Measurements from ENCODE around the gene RAPGEF6. TPM values are rescaled to one million over a fixed set of nuclear protein-coding genes. Genes with fewer than 3 reads are reported as not detected.
A peak's percentile ranks its signal among the peaks of the same experiment; 100 is the strongest.
"Not testable (repeated sequence)": the region's sequence is repeated elsewhere in the genome, so short reads cannot be mapped to it uniquely, and the experiment has no call there.

Gene RAPGEF6
- total and polyA plus RNA-seq, 3 experiments from 2014 or later = 25.9 to 29.2 (median 27.9) TPM

GRCh38 chr5:131607903-131608540 is 27.0 kb downstream of the RAPGEF6 start:
- Histone ChIP-seq H3K27ac (ENCODE audit: low read depth, low read length) (no peak overlapping the region), H3K4me3 (ENCODE audit: low read length) (no peak overlapping the region), H3K36me3 (ENCODE audit: insufficient read depth, low read length) (no peaks in the 10 kb centered on the region), H3K4me1 (ENCODE audit: insufficient read depth, low read length) (peaks cover 34% of the 10 kb centered on the region), H3K9me3 (ENCODE audit: low read length) (no peaks in the 10 kb centered on the region), H3K27me3 (ENCODE audit: insufficient read depth, low read length, poor library complexity, severe bottlenecking) (no peaks in the 10 kb centered on the region)
- Mint-ChIP-seq H3K4me3 (peak overlapping the region in 1 of 7 donors; percentile 20), H3K9me3 (no peaks in the 10 kb centered on the region), H3K27me3 (no peaks in the 10 kb centered on the region), H3K4me1 (peaks cover 60 to 79% (median 69%) of the 10 kb centered on the region in 3 donors), H3K36me3 (peaks cover 0 to 12% (median 2%) of the 10 kb centered on the region in 3 donors), H3K27ac (peak overlapping the region in 5 of 8 donors; percentile 0 to 66 (median 24))
- CTCF ChIA-PET = no interaction called here
- no peak for DNase-seq
- POLR2A ChIA-PET = no interaction called here

GRCh38 chr5:131607418-131607817 is 27.6 kb downstream of the RAPGEF6 start:
- Mint-ChIP-seq H3K27me3 (no peaks in the 10 kb centered on the region), H3K4me3 (no peak overlapping the region), H3K4me1 (peaks cover 60 to 75% (median 69%) of the 10 kb centered on the region in 3 donors), H3K9me3 (no peaks in the 10 kb centered on the region), H3K27ac (peak overlapping the region in 4 of 8 donors; percentile 3 to 22 (median 12)), H3K36me3 (peaks cover 0 to 14% (median 2%) of the 10 kb centered on the region in 3 donors)
- peaks cover 34% of the 10 kb centered on the region for H3K4me1 ChIP-seq (ENCODE audit: insufficient read depth, low read length)
- H3K4me3 ChIP-seq (ENCODE audit: low read length) = no peak overlapping the region
- no peak overlapping the region for H3K27ac ChIP-seq (ENCODE audit: low read depth, low read length)
- H3K9me3 ChIP-seq (ENCODE audit: low read length) = no peaks in the 10 kb centered on the region
- no peak for DNase-seq
- POLR2A ChIA-PET = no interaction called here
- H3K27me3 ChIP-seq (ENCODE audit: insufficient read depth, low read length, poor library complexity, severe bottlenecking) = no peaks in the 10 kb centered on the region
- CTCF ChIA-PET = no interaction called here
- no peaks in the 10 kb centered on the region for H3K36me3 ChIP-seq (ENCODE audit: insufficient read depth, low read length)

GRCh38 chr5:131605086-131605485 is 29.9 kb downstream of the RAPGEF6 start:
- Histone ChIP-seq H3K27me3 (ENCODE audit: insufficient read depth, low read length, poor library complexity, severe bottlenecking) (no peaks in the 10 kb centered on the region), H3K4me3 (ENCODE audit: low read length) (no peak overlapping the region), H3K27ac (ENCODE audit: low read depth, low read length) (no peak overlapping the region), H3K4me1 (ENCODE audit: insufficient read depth, low read length) (peaks cover 28% of the 10 kb centered on the region), H3K9me3 (ENCODE audit: low read length) (no peaks in the 10 kb centered on the region), H3K36me3 (ENCODE audit: insufficient read depth, low read length) (peaks cover 4% of the 10 kb centered on the region)
- peaks cover 0 to 22% (median 5%) of the 10 kb centered on the region in 3 donors for H3K36me3 Mint-ChIP-seq
- no peaks in the 10 kb centered on the region for H3K9me3 Mint-ChIP-seq
- no peaks in the 10 kb centered on the region for H3K27me3 Mint-ChIP-seq
- POLR2A ChIA-PET = no interaction called here
- no peak overlapping the region for H3K4me3 Mint-ChIP-seq
- H3K4me1 Mint-ChIP-seq = peaks cover 51 to 64% (median 53%) of the 10 kb centered on the region in 3 donors
- H3K27ac Mint-ChIP-seq = peak overlapping the region in 3 of 8 donors; percentile 2 to 86 (median 7)
- no peak for DNase-seq
- CTCF ChIA-PET = interaction anchor here (0.9 kb wide), 1 partner anchor 16 kb away, joined by 3 read pairs; no protein-coding TSS in a partner anchor

GRCh38 chr5:131595088-131596033 is 39.7 kb downstream of the RAPGEF6 start:
- H3K4me3 ChIP-seq (ENCODE audit: low read length) = peak overlapping the region; percentile 14
- H3K9me3 ChIP-seq (ENCODE audit: low read length) = no peaks in the 10 kb centered on the region
- H3K27ac ChIP-seq (ENCODE audit: low read depth, low read length) = peak overlapping the region; percentile 3
- Mint-ChIP-seq H3K36me3 (peaks cover 0 to 31% (median 6%) of the 10 kb centered on the region in 3 donors), H3K9me3 (no peaks in the 10 kb centered on the region), H3K4me1 (peaks cover 55 to 70% (median 64%) of the 10 kb centered on the region in 3 donors), H3K27ac (peak overlapping the region; percentile 27 to 97 (median 84)), H3K4me3 (peak overlapping the region; percentile 0 to 74 (median 44)), H3K27me3 (no peaks in the 10 kb centered on the region)
- H3K27me3 ChIP-seq (ENCODE audit: insufficient read depth, low read length, poor library complexity, severe bottlenecking) = no peaks in the 10 kb centered on the region
- peak in 2 of 5 donors; percentile 53 to 58 for DNase-seq
- ChIA-PET POLR2A (interaction anchor here (0.5 kb wide), 1 partner anchor 202 kb away, joined by 3 read pairs; no protein-coding TSS in a partner anchor), CTCF (interaction anchor here (0.8 to 1.9 kb wide), 2 partner anchors 16 to 413 kb away, joined by 3 to 8 read pairs; no protein-coding TSS in a partner anchor)
- H3K36me3 ChIP-seq (ENCODE audit: insufficient read depth, low read length) = no peaks in the 10 kb centered on the region
- peaks cover 34% of the 10 kb centered on the region for H3K4me1 ChIP-seq (ENCODE audit: insufficient read depth, low read length)

- H3K27ac ChIP-seq (ENCODE audit: low read depth, low read length) = no peak overlapping the region
- Mint-ChIP-seq H3K27me3 (no peaks in the 10 kb centered on the region), H3K9me3 (no peaks in the 10 kb centered on the region), H3K27ac (peak overlapping the region; percentile 64 to 93 (median 84)), H3K4me3 (peak overlapping the region in 2 of 7 donors; percentile 32 to 60), H3K4me1 (peaks cover 54 to 74% (median 68%) of the 10 kb centered on the region in 3 donors), H3K36me3 (peaks cover 0 to 22% (median 6%) of the 10 kb centered on the region in 3 donors)
- POLR2A ChIA-PET = no interaction called here
- H3K27me3 ChIP-seq (ENCODE audit: insufficient read depth, low read length, poor library complexity, severe bottlenecking) = no peaks in the 10 kb centered on the region
- H3K4me1 ChIP-seq (ENCODE audit: insufficient read depth, low read length) = peaks cover 42% of the 10 kb centered on the region
- no peak for DNase-seq
- no peaks in the 10 kb centered on the region for H3K36me3 ChIP-seq (ENCODE audit: insufficient read depth, low read length)
- H3K4me3 ChIP-seq (ENCODE audit: low read length) = no peak overlapping the region
- no peaks in the 10 kb centered on the region for H3K9me3 ChIP-seq (ENCODE audit: low read length)
- CTCF ChIA-PET = interaction anchor here (1.2 to 1.9 kb wide), 2 partner anchors 414 to 469 kb away, joined by 5 to 8 read pairs; no protein-coding TSS in a partner anchor
These were observed 41.1 kb downstream of the RAPGEF6 start for GRCh38 chr5:131593921-131594320.

- H3K4me1 ChIP-seq (ENCODE audit: insufficient read depth, low read length) = peaks cover 42% of the 10 kb centered on the region
- H3K4me3 Mint-ChIP-seq; POLR2A ChIA-PET; H3K36me3 ChIP-seq (ENCODE audit: insufficient read depth, low read length); H3K9me3 Mint-ChIP-seq; H3K27ac ChIP-seq (ENCODE audit: low read depth, low read length); H3K4me3 ChIP-seq (ENCODE audit: low read length); H3K27me3 Mint-ChIP-seq; H3K9me3 ChIP-seq (ENCODE audit: low read length); DNase-seq; H3K27me3 ChIP-seq (ENCODE audit: insufficient read depth, low read length, poor library complexity, severe bottlenecking): not testable (repeated sequence)
- Mint-ChIP-seq H3K4me1 (peaks cover 50 to 71% (median 64%) of the 10 kb centered on the region in 3 donors), H3K36me3 (peaks cover 0 to 18% (median 6%) of the 10 kb centered on the region in 3 donors), H3K27ac (peak overlapping the region in 7 of 8 donors; percentile 5 to 93 (median 71))
- CTCF ChIA-PET = interaction anchor here (1.2 to 8.3 kb wide), 2 partner anchors 412 to 470 kb away, joined by 5 to 157 read pairs; partner anchors contain the start of gene ACSL6
These were observed 41.6 kb downstream of the RAPGEF6 start for GRCh38 chr5:131593436-131593835.

GRCh38 chr5:131589510-131590348 is 45.3 kb downstream of the RAPGEF6 start:
- H3K4me1 ChIP-seq (ENCODE audit: insufficient read depth, low read length) = peaks cover 19% of the 10 kb centered on the region
- CTCF ChIA-PET = interaction anchor here (0.6 to 8.3 kb wide), 43 partner anchors 9 to 604 kb away, joined by 3 to 157 read pairs (median 4); partner anchors contain the start of genes ACSL6 and IL3
- no peak overlapping the region for H3K4me3 ChIP-seq (ENCODE audit: low read length)
- H3K9me3 ChIP-seq (ENCODE audit: low read length) = no peaks in the 10 kb centered on the region
- Mint-ChIP-seq H3K36me3 (peaks cover 0 to 23% (median 2%) of the 10 kb centered on the region in 3 donors), H3K27ac (peak overlapping the region in 6 of 8 donors; percentile 30 to 66 (median 52)), H3K4me1 (peaks cover 39 to 53% (median 51%) of the 10 kb centered on the region in 3 donors), H3K4me3 (no peak overlapping the region), H3K27me3 (peaks cover 0 to 1% of the 10 kb centered on the region in 2 donors), H3K9me3 (no peaks in the 10 kb centered on the region)
- DNase-seq = peak in 3 of 5 donors; percentile 47 to 65 (median 58)
- H3K36me3 ChIP-seq (ENCODE audit: insufficient read depth, low read length) = no peaks in the 10 kb centered on the region
- H3K27me3 ChIP-seq (ENCODE audit: insufficient read depth, low read length, poor library complexity, severe bottlenecking) = no peaks in the 10 kb centered on the region
- POLR2A ChIA-PET = interaction anchor here (0.7 kb wide), 1 partner anchor 46 kb away, joined by 4 read pairs; no protein-coding TSS in a partner anchor
- no peak overlapping the region for H3K27ac ChIP-seq (ENCODE audit: low read depth, low read length)

All from CD8-positive, alpha-beta memory T cell (primary cell).